NCI-H2196 treated with DMSO at 0.1 percent for 48 hours (cell line): ENCODE data around the gene IL6.

Source experiments
- DNase-seq: peaks from one replicate; lab custom pipeline; 2025; ENCODE audit not compliant: unreplicated experiment; lab: John Stamatoyannopoulos, UW

The IL6 gene

GRCh38 chr7:22726345-22726906 is 574 bp upstream of the IL6 start:
- DNase-seq: no peak

GRCh38 chr7:22727714-22728035 is 675 bp downstream of the IL6 start:
- no peak for DNase-seq

- no peak for DNase-seq
Measured at GRCh38 chr7:22728401-22729029, 1.5 kb downstream of the IL6 start.

- no peak for DNase-seq
Measured at GRCh38 chr7:22729180-22729825, 2.3 kb downstream of the IL6 start.

- DNase-seq: no peak
Measured at GRCh38 chr7:22730066-22730710, 3.2 kb downstream of the IL6 start.

GRCh38 chr7:22730921-22731654 is 4.1 kb downstream of the IL6 start:
- no peak for DNase-seq

GRCh38 chr7:22731766-22732165 is 4.8 kb downstream of the IL6 start:
- DNase-seq: no peak

GRCh38 chr7:22732556-22733126 is 5.6 kb downstream of the IL6 start:
- no peak for DNase-seq

GRCh38 chr7:22733761-22734160 is 6.8 kb downstream of the IL6 start:
- DNase-seq: no peak

- DNase-seq: no peak
Measured at GRCh38 chr7:22743014-22743413, 16.0 kb downstream of the IL6 start.

- DNase-seq: no peak
Measured at GRCh38 chr7:22751341-22751740, 24.3 kb downstream of the IL6 start.

- no peak for DNase-seq
Measured at GRCh38 chr7:22757338-22757994, 30.5 kb downstream of the IL6 start.

- DNase-seq: no peak
Measured at GRCh38 chr7:22758576-22758975, 31.6 kb downstream of the IL6 start.

- DNase-seq: no peak
Measured at GRCh38 chr7:22759721-22760120, 32.7 kb downstream of the IL6 start.

GRCh38 chr7:22762866-22763265 is 35.9 kb downstream of the IL6 start:
- DNase-seq: no peak

- no peak for DNase-seq
Measured at GRCh38 chr7:22765609-22766008, 38.6 kb downstream of the IL6 start.

- no peak for DNase-seq
Measured at GRCh38 chr7:22771194-22771871, 44.3 kb downstream of the IL6 start.

GRCh38 chr7:22771872-22772228 is 44.9 kb downstream of the IL6 start:
- no peak for DNase-seq

GRCh38 chr7:22772885-22773284 is 45.9 kb downstream of the IL6 start:
- DNase-seq: no peak

GRCh38 chr7:22776964-22777363 is 50.0 kb downstream of the IL6 start:
- no peak for DNase-seq
